ENCODE measurements around the gene LRP1. TPM values are rescaled to one million over a fixed set of nuclear protein-coding genes. Genes with fewer than 3 reads are reported as not detected.

LRP1 gene
- total and polyA plus RNA-seq, 2 of the 13 experiments (the other 11 are each of a cell fraction or from before 2014, with no cell fraction given): 14.7 to 30.8 TPM

DNA sequence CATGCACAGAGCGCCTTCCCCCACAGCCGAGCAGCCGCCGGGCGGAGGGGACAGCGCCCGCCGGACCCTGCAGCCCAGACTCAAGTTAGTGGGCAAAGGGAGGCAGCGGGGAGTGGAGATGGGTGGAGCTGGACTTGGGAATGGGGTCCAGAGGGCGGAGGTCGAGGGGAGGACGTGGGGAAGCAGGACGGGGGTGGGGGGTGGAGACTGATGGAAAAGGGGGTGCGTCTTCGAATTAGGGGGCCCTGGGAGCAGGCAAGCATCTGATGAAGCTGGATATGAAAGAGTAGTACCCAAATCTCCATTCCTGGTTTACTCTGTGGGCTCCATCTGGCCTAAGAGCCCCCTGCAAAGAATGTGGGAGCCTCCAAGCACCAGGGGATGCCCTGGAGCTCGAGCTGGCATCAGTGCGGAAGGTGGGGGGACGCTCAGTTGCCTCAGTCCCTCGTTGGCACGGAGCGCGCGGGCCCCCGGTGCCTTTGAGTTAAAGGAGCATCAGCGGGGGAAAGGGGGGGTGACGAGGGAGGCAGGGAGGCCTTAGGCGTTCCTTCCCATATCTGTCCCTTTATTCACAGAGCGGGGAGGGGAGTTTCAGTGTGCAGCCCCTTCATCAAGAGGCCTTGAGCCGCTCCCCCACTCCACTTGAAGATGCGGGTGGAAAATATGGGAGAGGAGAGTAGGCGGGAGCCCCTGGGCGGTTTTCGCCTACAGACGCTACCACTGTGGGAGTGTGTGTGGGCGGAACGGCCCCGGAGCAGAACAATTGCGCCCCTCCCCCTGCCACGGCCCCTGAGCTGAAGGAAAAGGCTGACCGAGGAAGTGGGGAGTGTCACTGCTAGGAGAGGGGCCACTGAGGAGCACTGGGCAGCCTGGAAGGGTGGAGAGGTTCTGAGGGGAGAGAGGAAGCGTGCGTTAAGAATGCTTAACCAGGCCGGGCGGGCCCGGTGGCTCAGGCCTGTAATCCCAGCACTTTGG is 38.7 kb upstream of the LRP1 start (continued):
- TF ChIP-seq ZNF766 (CRISPR knock-in tag; IDR thresholded peaks at IDR 0.05; ENCODE audit: borderline replicate concordance): no peak
- TF ChIP-seq ZKSCAN1 (IDR thresholded peaks at IDR 0.05; ENCODE audit: low read length): no peak
- no peak for TF ChIP-seq ARNT2 (CRISPR knock-in tag; IDR thresholded peaks at IDR 0.05; ENCODE audit: low read depth)
- no peak for TF ChIP-seq HMGA1 (CRISPR knock-in tag; conservative IDR thresholded peaks at IDR 0.05)
- no peak for TF ChIP-seq SALL2 (CRISPR knock-in tag; IDR thresholded peaks at IDR 0.05)
- no peak for TF ChIP-seq HOXA9 (CRISPR knock-in tag; IDR thresholded peaks at IDR 0.05; ENCODE audit: borderline replicate concordance)
- no peak for TF ChIP-seq ZNF138 (CRISPR knock-in tag; IDR thresholded peaks at IDR 0.05; ENCODE audit: low read depth)
- TF ChIP-seq KDM3A (CRISPR knock-in tag; IDR thresholded peaks at IDR 0.05; ENCODE audit: low read depth): no peak
- TF ChIP-seq ZNF296 (CRISPR knock-in tag; conservative IDR thresholded peaks at IDR 0.05): 0 out of 2 replicates have a peak, but pooled peaks have one; percentile 57
- TF ChIP-seq NONO (IDR thresholded peaks at IDR 0.05): no peak
- no peak for TF ChIP-seq NONO (CRISPR knock-in tag; conservative IDR thresholded peaks at IDR 0.05)
- no peak for TF ChIP-seq E2F1 (CRISPR knock-in tag; IDR thresholded peaks at IDR 0.05)
- TF ChIP-seq, protein P1, sequence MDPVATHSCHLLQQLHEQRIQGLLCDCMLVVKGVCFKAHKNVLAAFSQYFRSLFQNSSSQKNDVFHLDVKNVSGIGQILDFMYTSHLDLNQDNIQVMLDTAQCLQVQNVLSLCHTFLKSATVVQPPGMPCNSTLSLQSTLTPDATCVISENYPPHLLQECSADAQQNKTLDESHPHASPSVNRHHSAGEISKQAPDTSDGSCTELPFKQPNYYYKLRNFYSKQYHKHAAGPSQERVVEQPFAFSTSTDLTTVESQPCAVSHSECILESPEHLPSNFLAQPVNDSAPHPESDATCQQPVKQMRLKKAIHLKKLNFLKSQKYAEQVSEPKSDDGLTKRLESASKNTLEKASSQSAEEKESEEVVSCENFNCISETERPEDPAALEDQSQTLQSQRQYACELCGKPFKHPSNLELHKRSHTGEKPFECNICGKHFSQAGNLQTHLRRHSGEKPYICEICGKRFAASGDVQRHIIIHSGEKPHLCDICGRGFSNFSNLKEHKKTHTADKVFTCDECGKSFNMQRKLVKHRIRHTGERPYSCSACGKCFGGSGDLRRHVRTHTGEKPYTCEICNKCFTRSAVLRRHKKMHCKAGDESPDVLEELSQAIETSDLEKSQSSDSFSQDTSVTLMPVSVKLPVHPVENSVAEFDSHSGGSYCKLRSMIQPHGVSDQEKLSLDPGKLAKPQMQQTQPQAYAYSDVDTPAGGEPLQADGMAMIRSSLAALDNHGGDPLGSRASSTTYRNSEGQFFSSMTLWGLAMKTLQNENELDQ (CRISPR knock-in tag; IDR thresholded peaks at IDR 0.05; ENCODE audit: borderline replicate concordance): no peak
- TF ChIP-seq HNF4G (IDR thresholded peaks at IDR 0.05; ENCODE audit: borderline replicate concordance, low read depth, low read length): peak; percentile 60; the same call in 1 of the 2 replicates
- TF ChIP-seq HNF4G (CRISPR knock-in tag; IDR thresholded peaks at IDR 0.05; ENCODE audit: borderline replicate concordance, low read depth): no peak
- TF ChIP-seq KDM6A (CRISPR knock-in tag; IDR thresholded peaks at IDR 0.05; ENCODE audit: low read depth): no peak
- no peak for TF ChIP-seq TCF7 (IDR thresholded peaks at IDR 0.05; ENCODE audit: low read depth)
- peak; percentile 48 for TF ChIP-seq ZNF687 (CRISPR knock-in tag; IDR thresholded peaks at IDR 0.05)

Measured in HepG2 (cell line).